Common myeloid progenitor, CD34-positive (primary cell): ENCODE results near the gene FUT4.
A peak's percentile ranks its signal among the peaks of the same experiment; 100 is the strongest.

ENCODE experiments used
- CTCF ChIA-PET: fragments of 350-600 bp; sonication (Branson Sonifier 250); formaldehyde crosslinking; loops from one replicate; lab custom pipeline; 2021; ENCODE audit warnings: antibody characterized with exemption; lab: Charles Lee
- POLR2A ChIA-PET: fragments of 350-600 bp; sonication (Branson Sonifier 250); formaldehyde crosslinking; loops from one replicate; lab custom pipeline; 2021; ENCODE audit warnings: antibody characterized with exemption; lab: Charles Lee
- DNase-seq, 3 donors: peaks; one replicate each; pipeline versions ENCODE4 v3.0.0 to v3.0.0-alpha.2; 2013
- H3K27ac ChIP-seq, 2 experiments: 1 replicate in 1 of 2; 2 replicates in 1 of 2; pipeline ENCODE4 v1.7.0; 2013; ENCODE audit warnings: inconsistent platforms in 2 of 2, low read length in 2 of 2, mild to moderate bottlenecking in 2 of 2, low read depth in 1 of 2, moderate library complexity in 1 of 2; ENCODE audit not compliant: severe bottlenecking in 2 of 2, insufficient read depth in 1 of 2, poor library complexity in 1 of 2
- H3K27me3 ChIP-seq, 5 experiments: replicated peaks in 2 of 5; 1 replicate in 3 of 5; 2 replicates in 2 of 5; pipeline versions ENCODE4 v1.6.1 to v1.7.0; 2013; ENCODE audit warnings: low read length in 4 of 5, mild to moderate bottlenecking in 2 of 5, moderate library complexity in 2 of 5, inconsistent platforms in 1 of 5; ENCODE audit not compliant: insufficient read depth in 5 of 5, control insufficient read depth in 4 of 5
- H3K36me3 ChIP-seq, 4 experiments: 1 replicate in 2 of 4; 2 replicates in 2 of 4; pipeline versions ENCODE4 v1.6.1 to v1.7.0; 2013; ENCODE audit warnings: low read length in 3 of 4, control low read depth in 1 of 4, mild to moderate bottlenecking in 1 of 4; ENCODE audit not compliant: control insufficient read depth in 4 of 4, insufficient read depth in 4 of 4
- H3K4me1 ChIP-seq, 4 experiments: 1 replicate in 3 of 4; 2 replicates in 1 of 4; pipeline versions ENCODE4 v1.6.1 to v1.7.1; 2013; ENCODE audit warnings: low read length in 3 of 4, mild to moderate bottlenecking in 3 of 4, control low read depth in 1 of 4, inconsistent platforms in 1 of 4, moderate library complexity in 1 of 4; ENCODE audit not compliant: control insufficient read depth in 4 of 4, insufficient read depth in 4 of 4; ENCODE audit errors: control extremely low read depth in 1 of 4
- H3K4me3 ChIP-seq, 7 experiments: 1 replicate in 4 of 7; 2 replicates in 3 of 7; pipeline versions ENCODE4 v1.5.1 to v1.7.0; 2013; ENCODE audit warnings: mild to moderate bottlenecking in 7 of 7, low read length in 6 of 7, moderate library complexity in 6 of 7, inconsistent platforms in 2 of 7, low read depth in 2 of 7, control low read depth in 1 of 7; ENCODE audit not compliant: insufficient read depth in 4 of 7, control insufficient read depth in 1 of 7; ENCODE audit errors: extremely low read depth in 1 of 7
- H3K9me3 ChIP-seq, 5 experiments: 1 replicate in 4 of 5; 2 replicates in 1 of 5; pipeline versions ENCODE4 v1.6.1 to v1.7.1; 2013; ENCODE audit warnings: low read length in 4 of 5, mild to moderate bottlenecking in 2 of 5, inconsistent platforms in 1 of 5, low read depth in 1 of 5, moderate library complexity in 1 of 5; ENCODE audit not compliant: control insufficient read depth in 4 of 5, insufficient read depth in 2 of 5; ENCODE audit errors: control extremely low read depth in 1 of 5
- WGBS: methylation state at CpG from one replicate; pipeline ENCODE4 v1.1.5; 2013; ENCODE audit not compliant: insufficient coverage; 5-methylcytosine and 5-hydroxymethylcytosine counted together

Gene FUT4

DNA sequence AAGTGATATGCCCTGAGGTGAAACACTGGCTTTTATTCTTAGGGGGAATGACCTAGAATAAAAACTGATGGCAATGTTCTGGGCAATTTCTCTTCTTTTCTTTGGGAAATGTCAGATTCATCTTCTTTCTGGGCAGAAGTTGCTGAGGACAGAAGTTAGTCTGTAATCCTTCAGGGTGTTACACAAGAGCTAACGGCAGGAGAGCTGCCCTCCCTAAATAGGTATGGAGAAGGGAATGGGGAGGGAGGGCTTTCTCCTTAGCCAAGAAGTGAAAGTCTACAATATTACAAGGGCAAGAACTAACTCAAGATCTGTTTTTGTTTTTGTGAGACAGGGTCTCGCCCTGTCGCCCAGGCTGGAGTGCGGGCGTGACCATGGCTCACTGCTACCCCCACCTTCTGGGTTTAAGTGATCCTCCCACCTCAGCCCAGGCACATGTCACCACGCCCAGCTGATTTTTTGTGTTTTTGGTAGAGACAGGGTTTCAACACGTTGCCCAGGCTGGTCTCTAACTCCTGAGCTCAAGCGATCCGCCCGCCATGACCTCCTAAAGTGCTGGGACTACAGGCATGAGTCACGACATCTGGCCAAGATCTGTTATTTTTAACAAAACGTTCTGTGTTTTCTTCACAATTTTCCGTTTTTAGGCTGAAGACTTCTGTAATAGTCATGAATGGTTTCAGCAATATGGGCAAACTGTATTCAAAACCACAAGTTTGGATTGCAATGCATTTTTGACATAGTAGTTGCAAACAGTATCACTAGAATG lies 30.7 kb downstream of the FUT4 start:
- Histone ChIP-seq H3K27ac (no peak overlapping the region), H3K36me3 (no peaks in the 10 kb centered on the region), H3K4me3 (peak overlapping the region in 1 of 7 experiments; percentile 13), H3K9me3 (no peaks in the 10 kb centered on the region), H3K27me3 (no peaks in the 10 kb centered on the region), H3K4me1 (peaks cover 0 to 11% (median 4%) of the 10 kb centered on the region in 4 experiments)
- WGBS = 100% methylated on average over 11 of the region's 13 CpGs
- ChIA-PET CTCF (no interaction called here), POLR2A (no interaction called here)
- peak in 2 of 3 donors; percentile 28 to 34 for DNase-seq

DNA sequence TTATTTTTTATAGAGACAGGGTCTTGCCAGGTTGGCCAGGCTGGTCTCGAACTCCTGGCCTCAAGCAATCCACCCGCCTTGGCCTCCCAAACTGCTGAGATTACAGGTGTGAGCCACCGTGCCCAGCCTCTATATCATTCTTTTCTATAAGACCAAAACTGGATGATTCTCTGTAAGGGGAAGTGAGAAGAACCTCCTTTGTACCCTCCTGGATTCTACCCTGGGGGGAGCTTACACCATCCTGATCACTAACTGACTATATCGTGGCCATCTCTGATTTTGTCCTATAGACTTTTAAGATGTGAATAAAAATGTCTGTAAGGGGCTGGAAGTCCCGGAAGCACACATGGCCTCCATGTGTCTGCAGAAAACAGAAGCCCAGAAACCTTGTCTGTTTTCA lies 32.6 kb downstream of the FUT4 start:
- Histone ChIP-seq H3K36me3 (no peaks in the 10 kb centered on the region), H3K9me3 (no peaks in the 10 kb centered on the region), H3K4me3 (no peak overlapping the region), H3K27ac (no peak overlapping the region), H3K27me3 (no peaks in the 10 kb centered on the region), H3K4me1 (peaks cover 0 to 11% (median 4%) of the 10 kb centered on the region in 4 experiments)
- POLR2A ChIA-PET = no interaction called here
- CTCF ChIA-PET = no interaction called here
- 97% methylated on average over 3 of the region's 5 CpGs for WGBS
- DNase-seq = no peak

DNA sequence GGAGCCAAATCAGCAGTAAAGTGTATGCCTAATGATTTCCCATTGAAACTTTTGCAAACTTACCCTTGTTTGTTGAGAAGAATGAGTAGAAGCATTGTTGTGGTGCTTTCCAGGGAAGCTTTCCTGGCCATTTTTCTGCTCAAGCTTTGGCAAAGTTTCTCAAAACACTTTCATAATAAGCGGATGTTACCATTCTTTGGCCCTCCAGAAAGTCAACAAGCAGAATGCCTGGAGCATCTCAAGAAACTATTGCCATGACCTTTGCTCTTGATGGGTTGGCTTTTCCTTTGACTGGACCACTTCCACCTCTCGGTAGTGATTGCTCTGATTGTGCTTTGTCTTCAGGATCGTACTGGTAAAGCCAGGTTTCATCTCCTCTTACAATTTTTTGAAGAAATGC lies 34.1 kb downstream of the FUT4 start:
- Histone ChIP-seq H3K36me3 (no peaks in the 10 kb centered on the region), H3K27ac (no peak overlapping the region), H3K4me3 (no peak overlapping the region), H3K27me3 (no peaks in the 10 kb centered on the region), H3K9me3 (no peaks in the 10 kb centered on the region), H3K4me1 (peaks cover 0 to 11% (median 4%) of the 10 kb centered on the region in 4 experiments)
- WGBS = 100% methylated on average over 2 of the region's 3 CpGs
- POLR2A ChIA-PET = no interaction called here
- CTCF ChIA-PET = no interaction called here
- DNase-seq = no peak

DNA sequence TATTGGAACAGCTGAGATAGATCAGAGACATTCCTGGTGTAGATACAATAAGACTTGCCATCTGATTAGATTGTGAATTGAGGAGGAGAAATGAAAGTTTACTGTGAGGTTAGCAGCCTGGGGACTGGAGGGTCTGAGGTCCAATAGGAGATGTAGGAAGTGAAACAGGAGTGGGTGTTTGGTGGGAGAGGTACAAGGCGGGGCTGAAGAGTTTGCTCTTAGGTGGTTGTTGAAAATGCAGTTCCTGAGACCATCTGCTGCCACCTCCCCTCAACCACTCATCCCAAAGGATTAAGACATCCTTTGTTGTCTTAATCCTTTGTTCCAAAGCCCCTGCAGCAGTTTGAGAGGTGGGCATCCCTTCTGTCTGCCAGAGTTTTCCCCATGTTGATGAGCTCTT lies 38.2 kb downstream of the FUT4 start:
- DNase-seq = no peak
- Histone ChIP-seq H3K36me3 (no peaks in the 10 kb centered on the region), H3K4me1 (peaks cover 0 to 8% (median 3%) of the 10 kb centered on the region in 4 experiments), H3K27me3 (no peaks in the 10 kb centered on the region), H3K9me3 (no peaks in the 10 kb centered on the region), H3K27ac (no peak overlapping the region), H3K4me3 (no peak overlapping the region)
- WGBS = no CpG with 5 or more reads among the region's 1 CpG
- POLR2A ChIA-PET = no interaction called here
- CTCF ChIA-PET = interaction anchor here (1.4 kb wide), 1 partner anchor 9 kb away, joined by 5 read pairs; no protein-coding TSS in a partner anchor

DNA sequence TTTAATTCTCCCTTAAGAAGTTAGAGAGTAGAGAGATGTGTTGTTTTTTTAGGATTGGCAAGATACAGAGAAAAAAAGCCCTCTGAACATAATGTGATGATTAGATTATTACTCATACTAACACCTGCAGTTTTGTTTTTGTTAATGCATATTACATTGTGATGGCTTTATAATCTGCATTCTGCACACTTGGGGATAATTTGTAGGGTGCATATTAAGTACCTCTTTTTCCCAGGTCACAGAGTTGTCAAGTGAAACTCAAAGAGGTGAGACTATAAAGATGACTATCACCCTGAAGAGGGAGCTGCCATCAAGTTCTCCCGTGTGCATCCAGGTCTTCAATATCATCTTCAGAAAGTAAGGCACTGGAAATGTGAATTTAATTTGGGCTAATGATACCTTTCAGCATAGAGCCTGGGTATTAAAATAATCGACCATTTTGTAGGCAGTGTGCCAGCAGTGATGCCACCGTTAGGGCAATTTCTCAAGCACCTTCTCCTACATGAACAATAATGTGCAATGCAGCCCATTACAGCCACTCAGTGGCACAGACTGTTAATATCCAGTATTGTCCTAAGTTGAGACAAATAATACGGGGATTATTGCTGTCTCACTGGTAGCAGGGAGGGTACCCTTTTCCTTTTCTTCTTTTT lies 39.6 kb downstream of the FUT4 start:
- H3K27ac ChIP-seq = no peak overlapping the region
- WGBS = 86% methylated on average over 3 of the region's 4 CpGs
- no peak overlapping the region for H3K4me3 ChIP-seq
- CTCF ChIA-PET = interaction anchor here (1.5 to 1.8 kb wide), 2 partner anchors 13 to 15 kb away, joined by 3 to 4 read pairs; no protein-coding TSS in a partner anchor
- no peaks in the 10 kb centered on the region for H3K36me3 ChIP-seq
- H3K9me3 ChIP-seq = no peaks in the 10 kb centered on the region
- POLR2A ChIA-PET = no interaction called here
- H3K4me1 ChIP-seq = peaks cover 0 to 8% (median 3%) of the 10 kb centered on the region in 4 experiments
- DNase-seq = no peak
- no peaks in the 10 kb centered on the region for H3K27me3 ChIP-seq

DNA sequence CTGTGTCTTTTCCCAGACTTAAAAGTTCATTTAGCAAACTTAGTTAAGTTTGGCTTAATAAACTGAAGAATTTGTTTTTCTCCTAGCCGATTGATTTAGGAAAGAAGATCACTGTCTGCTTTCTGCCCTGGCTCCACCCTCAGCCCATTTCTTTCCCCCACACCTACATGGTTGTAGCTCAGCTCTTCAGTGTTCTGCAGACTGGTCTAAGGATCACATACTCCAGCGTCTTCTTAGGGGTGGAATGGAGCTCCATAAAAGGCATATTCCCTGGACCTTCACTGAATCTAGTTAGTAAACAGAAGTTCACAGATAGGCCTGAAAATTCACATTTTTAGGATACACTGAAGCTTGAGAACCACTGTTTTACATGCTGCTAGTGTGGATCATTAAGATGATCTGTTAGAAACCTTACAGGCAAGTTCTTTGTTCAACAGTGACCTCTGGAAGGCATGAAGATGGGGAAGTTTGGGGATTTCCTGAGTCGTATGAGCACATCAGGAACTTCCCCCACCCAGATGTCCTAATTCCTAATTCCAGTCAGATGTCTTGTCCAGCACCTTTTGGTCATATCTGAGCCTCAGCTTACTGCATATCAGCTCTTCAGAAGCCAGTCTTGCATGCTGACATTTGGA lies 40.3 kb downstream of the FUT4 start:
- Histone ChIP-seq H3K4me3 (peak overlapping the region in 1 of 7 experiments; percentile 22), H3K4me1 (peaks cover 0 to 8% (median 3%) of the 10 kb centered on the region in 4 experiments), H3K27ac (no peak overlapping the region), H3K9me3 (no peaks in the 10 kb centered on the region), H3K27me3 (no peaks in the 10 kb centered on the region), H3K36me3 (peaks cover 0 to under 1% (median 0%) of the 10 kb centered on the region in 4 experiments)
- peak in 2 of 3 donors; percentile 13 to 14 for DNase-seq
- POLR2A ChIA-PET = no interaction called here
- WGBS = no CpG with 5 or more reads among the region's 3 CpGs
- CTCF ChIA-PET = interaction anchor here (1.5 to 1.8 kb wide), 2 partner anchors 13 to 14 kb away, joined by 3 to 4 read pairs; no protein-coding TSS in a partner anchor
